HEK293 (cell line): ENCODE data around the gene C5orf63.

ENCODE experiments used
- CTCF ChIA-PET: fragments of 350-600 bp; formaldehyde crosslinking; extraction: SDS; loops from one replicate; lab custom pipeline; 2021; ENCODE audit warnings: antibody characterized with exemption; lab: Yijun Ruan, JAX
- POLR2A ChIA-PET: fragments of 300-600 bp; formaldehyde crosslinking; extraction: SDS; loops from one replicate; lab custom pipeline; 2020; ENCODE audit warnings: antibody characterized with exemption, inconsistent platforms; lab: Yijun Ruan, JAX
- H3K27ac ChIP-seq: fragments of 200-500 bp; sonication (Bioruptor generic); 2 replicates; pipeline ENCODE4 v1.5.1; 2014; ENCODE audit warnings: low read depth, low read length, control low read depth, inconsistent platforms; ENCODE audit errors: extremely low read depth
- H3K36me3 ChIP-seq, 2 experiments: fragments of 200-500 bp in 1 of 2; sonication (Bioruptor generic) in 1 of 2; 1 replicate in 1 of 2; 2 replicates in 1 of 2; pipeline ENCODE4 v1.5.1; 2014 to 2017; ENCODE audit warnings: inconsistent platforms in 2 of 2, low read length in 2 of 2; ENCODE audit not compliant: control insufficient read depth in 2 of 2, insufficient read depth in 1 of 2
- H3K4me1 ChIP-seq: fragments of 200-500 bp; sonication (Bioruptor generic); 2 replicates; pipeline ENCODE4 v1.5.1; 2014; ENCODE audit warnings: mild to moderate bottlenecking, low read length, inconsistent platforms; ENCODE audit not compliant: control insufficient read depth, insufficient read depth
- H3K4me3 ChIP-seq: 2 replicates; pipeline ENCODE4 v1.5.1; 2011; ENCODE audit warnings: low read depth, mild to moderate bottlenecking, control low read depth, low read length, moderate library complexity
- H3K9me3 ChIP-seq: fragments of 200-500 bp; sonication (Bioruptor generic); 2 replicates; pipeline ENCODE4 v1.5.1; 2014; ENCODE audit warnings: low read depth, low read length, inconsistent platforms; ENCODE audit not compliant: control insufficient read depth, insufficient read depth
- PRDM1 ChIP-seq: fragments of 450-650 bp; formaldehyde crosslinking; IDR thresholded peaks from 2 replicates; pipeline ENCODE4; 2016; ENCODE audit warnings: missing biosample characterization, missing genetic modification characterization
- SCRT2 ChIP-seq: fragments of 450-650 bp; formaldehyde crosslinking; IDR thresholded peaks from 2 replicates; pipeline ENCODE4 v1.5.1; 2016; ENCODE audit warnings: missing biosample characterization, missing genetic modification characterization
- SETDB1 ChIP-seq: IDR thresholded peaks from one replicate; pipeline ENCODE4 v1.6.1; 2017; ENCODE audit warnings: mild to moderate bottlenecking, low read length, moderate library complexity, mixed read lengths; ENCODE audit not compliant: insufficient read length
- SP7 ChIP-seq: fragments of 450-650 bp; formaldehyde crosslinking; IDR thresholded peaks from 2 replicates; pipeline ENCODE4 v1.5.1; 2016; ENCODE audit warnings: missing biosample characterization, missing genetic modification characterization
- YY2 ChIP-seq: fragments of 450-650 bp; formaldehyde crosslinking; IDR thresholded peaks from 2 replicates; pipeline ENCODE4 v1.5.1; 2016; ENCODE audit warnings: missing biosample characterization, missing genetic modification characterization
- ZNF423 ChIP-seq: fragments of 450-650 bp; formaldehyde crosslinking; IDR thresholded peaks from 2 replicates; pipeline ENCODE4 v1.5.1; 2016; ENCODE audit warnings: missing biosample characterization, missing genetic modification characterization
- ZNF426 ChIP-seq: fragments of 450-650 bp; formaldehyde crosslinking; IDR thresholded peaks from 2 replicates; pipeline ENCODE4 v1.5.1; 2017; ENCODE audit warnings: missing biosample characterization, missing genetic modification characterization, mild to moderate bottlenecking, inconsistent platforms, moderate library complexity
- ZNF530 ChIP-seq: fragments of 450-650 bp; formaldehyde crosslinking; IDR thresholded peaks from 2 replicates; pipeline ENCODE4 v1.5.1; 2016; ENCODE audit warnings: low read depth, missing biosample characterization, missing genetic modification characterization
- ZNF677 ChIP-seq: fragments of 450-650 bp; IDR thresholded peaks from 2 replicates; pipeline ENCODE4 v1.5.0; 2018; ENCODE audit warnings: missing biosample characterization, mild to moderate bottlenecking, missing genetic modification characterization, moderate library complexity
- ZNF785 ChIP-seq: fragments of 450-650 bp; formaldehyde crosslinking; IDR thresholded peaks from 2 replicates; pipeline ENCODE4 v1.5.1; 2016; ENCODE audit warnings: missing biosample characterization, missing genetic modification characterization
- TF ChIP-seq, protein P1 (sequence below): fragments of 450-650 bp; formaldehyde crosslinking; IDR thresholded peaks from 2 replicates; pipeline ENCODE4 v1.5.1; 2017; ENCODE audit warnings: missing biosample characterization, missing genetic modification characterization
- TF ChIP-seq, protein P2 (sequence below): fragments of 450-650 bp; formaldehyde crosslinking; conservative IDR thresholded peaks from 2 replicates; pipeline ENCODE4 v1.5.1; 2016; ENCODE audit warnings: low read depth, missing biosample characterization, missing genetic modification characterization
- TF ChIP-seq, protein P3 (sequence below): fragments of 450-650 bp; formaldehyde crosslinking; IDR thresholded peaks from 2 replicates; pipeline ENCODE4 v1.5.1; 2016; ENCODE audit warnings: missing biosample characterization, missing genetic modification characterization
- TF ChIP-seq, protein P4 (sequence below): fragments of 450-650 bp; formaldehyde crosslinking; IDR thresholded peaks from 2 replicates; pipeline ENCODE4 v1.5.1; 2017; ENCODE audit warnings: missing biosample characterization, missing genetic modification characterization
- TF ChIP-seq, protein P5 (sequence below): fragments of 450-650 bp; formaldehyde crosslinking; IDR thresholded peaks from 2 replicates; pipeline ENCODE4 v1.5.1; 2016; ENCODE audit warnings: missing biosample characterization, missing genetic modification characterization

The C5orf63 gene

DNA sequence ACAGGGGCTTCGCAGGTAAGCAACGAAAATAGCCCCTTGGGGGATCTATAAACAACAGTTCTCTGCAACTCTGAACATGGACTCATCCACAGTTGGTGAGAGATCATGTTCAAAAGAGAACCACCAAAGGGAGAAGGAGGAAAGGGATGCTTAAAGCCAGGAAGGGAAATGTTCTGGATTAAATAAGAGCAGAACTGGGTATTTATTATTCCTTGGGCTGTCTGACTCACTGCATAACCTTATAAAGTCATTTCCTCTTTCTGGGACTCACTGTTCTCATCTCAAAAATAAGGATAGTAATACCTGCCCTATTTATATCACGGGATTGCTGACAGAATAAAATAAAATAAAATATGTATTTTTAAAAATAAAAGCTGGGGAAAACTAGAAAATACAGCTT is 31.7 kb downstream of the C5orf63 start:
- peak overlapping the region; percentile 70 for H3K27ac ChIP-seq
- TF ChIP-seq SCRT2 (tag by site-specific recombination) (no peak), ZNF677 (tag by site-specific recombination) (peak; percentile 59), ZNF530 (tag by site-specific recombination) (no peak), ZNF423 (tag by site-specific recombination) (no peak), ZNF785 (no peak)
- TF ChIP-seq, protein P1, sequence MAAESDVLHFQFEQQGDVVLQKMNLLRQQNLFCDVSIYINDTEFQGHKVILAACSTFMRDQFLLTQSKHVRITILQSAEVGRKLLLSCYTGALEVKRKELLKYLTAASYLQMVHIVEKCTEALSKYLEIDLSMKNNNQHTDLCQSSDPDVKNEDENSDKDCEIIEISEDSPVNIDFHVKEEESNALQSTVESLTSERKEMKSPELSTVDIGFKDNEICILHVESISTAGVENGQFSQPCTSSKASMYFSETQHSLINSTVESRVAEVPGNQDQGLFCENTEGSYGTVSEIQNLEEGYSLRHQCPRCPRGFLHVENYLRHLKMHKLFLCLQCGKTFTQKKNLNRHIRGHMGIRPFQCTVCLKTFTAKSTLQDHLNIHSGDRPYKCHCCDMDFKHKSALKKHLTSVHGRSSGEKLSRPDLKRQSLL: no peak
- TF ChIP-seq, protein P2, sequence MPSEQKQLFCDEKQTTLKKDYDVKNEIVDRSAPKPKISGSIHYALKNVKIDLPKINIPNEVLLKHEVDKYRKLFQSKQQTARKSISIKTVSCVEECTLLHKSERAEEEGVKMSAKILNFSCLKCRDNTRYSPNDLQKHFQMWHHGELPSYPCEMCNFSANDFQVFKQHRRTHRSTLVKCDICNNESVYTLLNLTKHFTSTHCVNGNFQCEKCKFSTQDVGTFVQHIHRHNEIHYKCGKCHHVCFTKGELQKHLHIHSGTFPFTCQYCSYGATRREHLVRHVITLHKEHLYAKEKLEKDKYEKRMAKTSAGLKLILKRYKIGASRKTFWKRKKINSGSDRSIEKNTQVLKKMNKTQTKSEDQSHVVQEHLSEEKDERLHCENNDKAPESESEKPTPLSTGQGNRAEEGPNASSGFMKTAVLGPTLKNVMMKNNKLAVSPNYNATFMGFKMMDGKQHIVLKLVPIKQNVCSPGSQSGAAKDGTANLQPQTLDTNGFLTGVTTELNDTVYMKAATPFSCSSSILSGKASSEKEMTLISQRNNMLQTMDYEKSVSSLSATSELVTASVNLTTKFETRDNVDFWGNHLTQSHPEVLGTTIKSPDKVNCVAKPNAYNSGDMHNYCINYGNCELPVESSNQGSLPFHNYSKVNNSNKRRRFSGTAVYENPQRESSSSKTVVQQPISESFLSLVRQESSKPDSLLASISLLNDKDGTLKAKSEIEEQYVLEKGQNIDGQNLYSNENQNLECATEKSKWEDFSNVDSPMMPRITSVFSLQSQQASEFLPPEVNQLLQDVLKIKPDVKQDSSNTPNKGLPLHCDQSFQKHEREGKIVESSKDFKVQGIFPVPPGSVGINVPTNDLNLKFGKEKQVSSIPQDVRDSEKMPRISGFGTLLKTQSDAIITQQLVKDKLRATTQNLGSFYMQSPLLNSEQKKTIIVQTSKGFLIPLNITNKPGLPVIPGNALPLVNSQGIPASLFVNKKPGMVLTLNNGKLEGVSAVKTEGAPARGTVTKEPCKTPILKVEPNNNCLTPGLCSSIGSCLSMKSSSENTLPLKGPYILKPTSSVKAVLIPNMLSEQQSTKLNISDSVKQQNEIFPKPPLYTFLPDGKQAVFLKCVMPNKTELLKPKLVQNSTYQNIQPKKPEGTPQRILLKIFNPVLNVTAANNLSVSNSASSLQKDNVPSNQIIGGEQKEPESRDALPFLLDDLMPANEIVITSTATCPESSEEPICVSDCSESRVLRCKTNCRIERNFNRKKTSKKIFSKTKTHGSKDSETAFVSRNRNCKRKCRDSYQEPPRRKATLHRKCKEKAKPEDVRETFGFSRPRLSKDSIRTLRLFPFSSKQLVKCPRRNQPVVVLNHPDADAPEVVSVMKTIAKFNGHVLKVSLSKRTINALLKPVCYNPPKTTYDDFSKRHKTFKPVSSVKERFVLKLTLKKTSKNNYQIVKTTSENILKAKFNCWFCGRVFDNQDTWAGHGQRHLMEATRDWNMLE (tag by site-specific recombination): no peak
- TF ChIP-seq, protein P3, sequence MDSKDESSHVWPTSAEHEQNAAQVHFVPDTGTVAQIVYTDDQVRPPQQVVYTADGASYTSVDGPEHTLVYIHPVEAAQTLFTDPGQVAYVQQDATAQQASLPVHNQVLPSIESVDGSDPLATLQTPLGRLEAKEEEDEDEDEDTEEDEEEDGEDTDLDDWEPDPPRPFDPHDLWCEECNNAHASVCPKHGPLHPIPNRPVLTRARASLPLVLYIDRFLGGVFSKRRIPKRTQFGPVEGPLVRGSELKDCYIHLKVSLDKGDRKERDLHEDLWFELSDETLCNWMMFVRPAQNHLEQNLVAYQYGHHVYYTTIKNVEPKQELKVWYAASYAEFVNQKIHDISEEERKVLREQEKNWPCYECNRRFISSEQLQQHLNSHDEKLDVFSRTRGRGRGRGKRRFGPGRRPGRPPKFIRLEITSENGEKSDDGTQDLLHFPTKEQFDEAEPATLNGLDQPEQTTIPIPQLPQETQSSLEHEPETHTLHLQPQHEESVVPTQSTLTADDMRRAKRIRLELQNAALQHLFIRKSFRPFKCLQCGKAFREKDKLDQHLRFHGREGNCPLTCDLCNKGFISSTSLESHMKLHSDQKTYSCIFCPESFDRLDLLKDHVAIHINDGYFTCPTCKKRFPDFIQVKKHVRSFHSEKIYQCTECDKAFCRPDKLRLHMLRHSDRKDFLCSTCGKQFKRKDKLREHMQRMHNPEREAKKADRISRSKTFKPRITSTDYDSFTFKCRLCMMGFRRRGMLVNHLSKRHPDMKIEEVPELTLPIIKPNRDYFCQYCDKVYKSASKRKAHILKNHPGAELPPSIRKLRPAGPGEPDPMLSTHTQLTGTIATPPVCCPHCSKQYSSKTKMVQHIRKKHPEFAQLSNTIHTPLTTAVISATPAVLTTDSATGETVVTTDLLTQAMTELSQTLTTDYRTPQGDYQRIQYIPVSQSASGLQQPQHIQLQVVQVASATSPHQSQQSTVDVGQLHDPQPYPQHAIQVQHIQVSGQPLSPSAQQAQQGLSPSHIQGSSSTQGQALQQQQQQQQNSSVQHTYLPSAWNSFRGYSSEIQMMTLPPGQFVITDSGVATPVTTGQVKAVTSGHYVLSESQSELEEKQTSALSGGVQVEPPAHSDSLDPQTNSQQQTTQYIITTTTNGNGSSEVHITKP (tag by site-specific recombination): 0 out of 2 replicates have a peak, but pooled peaks have one; percentile 37
- H3K4me1 ChIP-seq: peaks cover 13% of the 10 kb centered on the region
- ChIA-PET CTCF (no interaction called here), POLR2A (no interaction called here)
- peaks cover 0 to 3% of the 10 kb centered on the region in 2 experiments; a peak in 1 of 3 replicates for H3K36me3 ChIP-seq
- no peaks in the 10 kb centered on the region for H3K9me3 ChIP-seq
- no peak overlapping the region for H3K4me3 ChIP-seq

DNA sequence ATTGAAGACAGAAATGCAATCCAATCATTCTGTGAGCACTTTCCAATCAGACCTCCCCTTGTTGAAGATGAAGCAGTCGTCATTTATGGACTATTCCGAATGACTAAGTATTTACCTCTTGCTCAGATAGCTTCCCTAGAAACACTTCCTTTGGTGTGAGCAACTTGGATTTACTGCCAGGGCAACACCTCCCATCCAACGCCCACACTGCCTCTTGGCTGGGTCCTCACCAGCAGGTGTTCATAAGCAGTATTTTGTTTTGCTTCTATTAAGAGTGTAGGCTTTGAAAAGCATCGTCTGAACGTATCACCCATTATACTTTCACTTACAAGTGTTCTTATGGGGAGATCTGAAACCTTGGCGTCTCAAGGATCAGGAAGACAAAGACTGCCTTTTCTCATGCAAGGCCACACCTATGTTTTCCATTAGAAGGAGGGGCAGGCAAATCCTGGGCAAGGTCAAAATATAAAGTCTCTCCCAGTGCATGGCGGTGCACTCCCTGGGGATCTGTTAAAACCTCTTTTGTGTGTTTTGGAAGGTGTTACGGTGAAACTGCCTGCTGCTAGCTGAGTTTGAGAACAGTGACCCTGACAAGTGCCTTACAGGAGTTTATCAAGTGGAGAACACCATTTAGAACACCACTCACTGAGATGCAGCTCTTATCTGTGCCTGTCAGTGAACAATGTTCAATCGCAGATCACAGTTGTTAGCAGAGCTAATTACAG is 32.3 kb downstream of the C5orf63 start:
- Histone ChIP-seq H3K4me1 (peaks cover 13% of the 10 kb centered on the region), H3K4me3 (no peak overlapping the region), H3K9me3 (no peaks in the 10 kb centered on the region), H3K36me3 (no peaks in the 10 kb centered on the region), H3K27ac (peak overlapping the region; percentile 70)
- ChIA-PET CTCF (no interaction called here), POLR2A (interaction anchor here (0.8 kb wide), 1 partner anchor 13 kb away, joined by 3 read pairs; no protein-coding TSS in a partner anchor)
- TF ChIP-seq YY2 (no peak), SP7 (peak; percentile 64), ZNF426 (tag by site-specific recombination) (no peak), SETDB1 (no peak), PRDM1 (no peak)
- TF ChIP-seq, protein P3 (tag by site-specific recombination): peak; percentile 76
- TF ChIP-seq, protein P4, sequence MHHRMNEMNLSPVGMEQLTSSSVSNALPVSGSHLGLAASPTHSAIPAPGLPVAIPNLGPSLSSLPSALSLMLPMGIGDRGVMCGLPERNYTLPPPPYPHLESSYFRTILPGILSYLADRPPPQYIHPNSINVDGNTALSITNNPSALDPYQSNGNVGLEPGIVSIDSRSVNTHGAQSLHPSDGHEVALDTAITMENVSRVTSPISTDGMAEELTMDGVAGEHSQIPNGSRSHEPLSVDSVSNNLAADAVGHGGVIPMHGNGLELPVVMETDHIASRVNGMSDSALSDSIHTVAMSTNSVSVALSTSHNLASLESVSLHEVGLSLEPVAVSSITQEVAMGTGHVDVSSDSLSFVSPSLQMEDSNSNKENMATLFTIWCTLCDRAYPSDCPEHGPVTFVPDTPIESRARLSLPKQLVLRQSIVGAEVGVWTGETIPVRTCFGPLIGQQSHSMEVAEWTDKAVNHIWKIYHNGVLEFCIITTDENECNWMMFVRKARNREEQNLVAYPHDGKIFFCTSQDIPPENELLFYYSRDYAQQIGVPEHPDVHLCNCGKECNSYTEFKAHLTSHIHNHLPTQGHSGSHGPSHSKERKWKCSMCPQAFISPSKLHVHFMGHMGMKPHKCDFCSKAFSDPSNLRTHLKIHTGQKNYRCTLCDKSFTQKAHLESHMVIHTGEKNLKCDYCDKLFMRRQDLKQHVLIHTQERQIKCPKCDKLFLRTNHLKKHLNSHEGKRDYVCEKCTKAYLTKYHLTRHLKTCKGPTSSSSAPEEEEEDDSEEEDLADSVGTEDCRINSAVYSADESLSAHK (tag by site-specific recombination): peak; percentile 89
- TF ChIP-seq, protein P5, sequence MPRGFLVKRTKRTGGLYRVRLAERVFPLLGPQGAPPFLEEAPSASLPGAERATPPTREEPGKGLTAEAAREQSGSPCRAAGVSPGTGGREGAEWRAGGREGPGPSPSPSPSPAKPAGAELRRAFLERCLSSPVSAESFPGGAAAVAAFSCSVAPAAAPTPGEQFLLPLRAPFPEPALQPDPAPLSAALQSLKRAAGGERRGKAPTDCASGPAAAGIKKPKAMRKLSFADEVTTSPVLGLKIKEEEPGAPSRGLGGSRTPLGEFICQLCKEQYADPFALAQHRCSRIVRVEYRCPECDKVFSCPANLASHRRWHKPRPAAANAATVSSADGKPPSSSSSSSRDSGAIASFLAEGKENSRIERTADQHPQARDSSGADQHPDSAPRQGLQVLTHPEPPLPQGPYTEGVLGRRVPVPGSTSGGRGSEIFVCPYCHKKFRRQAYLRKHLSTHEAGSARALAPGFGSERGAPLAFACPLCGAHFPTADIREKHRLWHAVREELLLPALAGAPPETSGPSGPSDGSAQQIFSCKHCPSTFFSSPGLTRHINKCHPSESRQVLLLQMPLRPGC (tag by site-specific recombination): no peak
